ENCODE results near the gene MMP8.
"Not testable (repeated sequence)": the region's sequence is repeated elsewhere in the genome, so short reads cannot be mapped to it uniquely, and the experiment has no call there.

MMP8 gene, protein sequence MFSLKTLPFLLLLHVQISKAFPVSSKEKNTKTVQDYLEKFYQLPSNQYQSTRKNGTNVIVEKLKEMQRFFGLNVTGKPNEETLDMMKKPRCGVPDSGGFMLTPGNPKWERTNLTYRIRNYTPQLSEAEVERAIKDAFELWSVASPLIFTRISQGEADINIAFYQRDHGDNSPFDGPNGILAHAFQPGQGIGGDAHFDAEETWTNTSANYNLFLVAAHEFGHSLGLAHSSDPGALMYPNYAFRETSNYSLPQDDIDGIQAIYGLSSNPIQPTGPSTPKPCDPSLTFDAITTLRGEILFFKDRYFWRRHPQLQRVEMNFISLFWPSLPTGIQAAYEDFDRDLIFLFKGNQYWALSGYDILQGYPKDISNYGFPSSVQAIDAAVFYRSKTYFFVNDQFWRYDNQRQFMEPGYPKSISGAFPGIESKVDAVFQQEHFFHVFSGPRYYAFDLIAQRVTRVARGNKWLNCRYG

DNA sequence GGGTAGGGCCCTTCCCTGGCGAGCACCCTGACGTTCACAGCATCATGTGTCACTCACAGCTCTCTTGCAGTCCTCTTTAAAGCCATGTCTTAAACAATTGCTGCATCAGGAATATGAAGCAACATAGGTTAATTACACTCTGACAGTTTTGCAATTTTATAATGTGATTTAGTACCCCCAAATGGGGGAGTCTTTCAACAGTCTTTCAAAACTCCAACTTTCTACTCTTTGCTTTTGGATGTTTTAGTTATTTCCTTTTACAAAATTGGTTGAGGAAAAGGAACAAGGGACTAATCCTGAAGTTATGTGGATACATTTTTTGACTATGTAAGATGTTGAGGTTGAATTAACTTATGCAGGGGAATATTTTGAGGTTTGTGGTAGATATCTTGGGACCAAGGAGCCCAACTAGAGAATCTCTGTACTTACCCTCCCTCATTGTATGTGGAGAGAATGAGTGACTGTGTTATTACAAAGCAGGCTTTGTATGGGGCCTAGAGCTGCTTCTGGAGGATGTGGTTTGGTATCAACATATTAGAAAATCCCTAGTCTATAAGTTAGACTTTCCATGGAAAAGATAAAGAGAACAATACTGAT lies at the start of gene MMP8:
Gene MMP8 (minus strand): TSS at position 51 of the 597 bp plus-strand sequence. CDS start 99 bp downstream, outside the sequence.
- DNase-seq (ENCODE audit: low read depth) = peak; percentile 79

DNA sequence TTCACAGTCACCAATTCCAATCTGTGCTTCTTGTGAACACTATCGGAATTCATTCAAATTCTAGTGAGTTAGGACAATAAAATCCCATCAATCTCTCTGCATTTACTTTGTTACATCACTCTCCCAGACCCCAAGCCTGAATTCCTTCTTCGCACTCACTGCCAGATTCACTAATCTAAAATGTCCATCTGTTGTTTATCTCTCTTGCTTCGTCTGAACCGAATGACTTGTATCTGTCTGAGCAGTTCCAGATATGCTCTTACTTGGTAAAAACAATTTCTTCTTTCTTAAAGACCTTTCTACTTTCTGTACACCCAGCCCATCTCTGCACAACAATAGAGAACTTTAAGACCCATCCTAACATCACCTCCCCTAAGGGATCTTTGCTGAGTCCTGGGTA lies 48.6 kb upstream of the MMP8 start:
- peak; percentile 36 for DNase-seq (ENCODE audit: low read depth)

DNA sequence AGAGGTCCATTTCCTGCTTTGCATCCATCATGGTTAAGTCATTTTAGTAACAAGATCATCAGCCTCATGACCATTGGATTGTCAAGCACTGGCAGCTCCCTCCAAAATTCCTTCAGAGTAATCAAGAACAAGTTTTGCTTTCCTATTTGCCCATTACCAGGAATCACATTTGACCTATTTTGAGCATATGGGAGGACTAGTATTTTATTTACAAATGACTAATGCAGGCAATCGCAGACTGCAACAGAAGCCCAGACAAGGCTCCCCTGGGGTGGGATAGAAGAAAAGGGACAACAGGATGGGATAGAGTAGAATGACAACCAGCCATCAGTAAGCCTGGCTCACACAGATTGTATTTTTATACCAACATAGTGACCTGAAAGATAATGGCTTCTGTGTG lies 46.6 kb upstream of the MMP8 start:
- DNase-seq (ENCODE audit: low read depth) = no peak

DNA sequence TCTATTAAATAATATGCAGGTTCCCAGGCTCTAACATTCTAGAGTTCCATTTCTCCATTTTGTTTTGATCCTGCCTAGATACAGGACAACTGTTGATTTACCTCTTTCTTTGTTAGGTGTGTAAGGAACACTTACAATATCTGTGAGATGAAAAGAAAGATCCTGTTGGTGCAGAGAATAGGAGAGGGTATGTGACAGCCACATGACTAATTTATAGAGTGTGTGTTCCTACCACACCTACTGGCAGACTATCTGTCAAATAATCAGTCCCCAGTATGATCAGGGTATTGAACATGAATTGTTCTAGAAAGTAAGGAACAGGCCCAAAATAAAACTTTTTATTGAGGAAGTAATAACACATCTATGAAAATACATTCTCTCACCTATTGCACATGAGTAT lies 45.4 kb upstream of the MMP8 start:
- DNase-seq (ENCODE audit: low read depth) = no peak

DNA sequence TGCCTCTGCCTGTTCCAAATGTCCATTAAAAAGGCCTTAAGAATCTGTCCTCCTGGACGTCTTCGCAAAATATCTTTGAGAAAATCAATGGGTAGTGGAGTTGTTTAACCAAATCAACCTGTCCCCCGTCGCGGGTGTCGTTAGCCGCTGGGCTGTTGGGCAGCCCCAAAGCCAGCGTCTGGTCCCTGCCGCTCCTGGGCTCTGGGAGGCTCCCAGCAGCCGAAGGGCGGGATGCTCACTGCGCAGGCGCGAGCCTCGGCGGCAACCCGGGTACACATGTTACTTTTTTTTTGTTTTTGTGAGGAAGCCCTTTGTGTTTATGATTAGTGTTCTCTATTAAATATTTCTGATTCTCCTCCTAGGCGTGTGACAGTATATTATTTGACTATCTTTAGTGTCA lies 43.0 kb upstream of the MMP8 start:
- no peak for DNase-seq (ENCODE audit: low read depth)

DNA sequence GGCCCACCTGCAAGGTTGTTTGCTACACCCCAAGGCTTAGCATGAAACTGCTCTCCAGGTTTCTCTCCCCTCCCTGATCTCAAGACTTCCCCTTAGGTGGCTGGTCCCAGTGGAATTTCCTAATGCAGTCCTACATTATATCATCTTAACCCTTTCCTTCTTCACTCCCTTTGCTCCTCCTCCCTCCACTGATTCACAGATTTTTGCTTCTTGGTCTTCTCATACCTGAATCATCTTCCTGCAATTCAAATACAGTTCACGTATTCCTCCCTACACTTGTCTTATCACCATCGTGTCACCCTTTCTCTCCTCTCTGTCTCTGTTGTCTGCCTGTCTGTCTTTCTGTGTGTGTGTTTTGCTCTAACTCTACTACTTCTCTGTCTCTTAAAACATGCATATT lies 38.7 kb upstream of the MMP8 start:
- DNase-seq (ENCODE audit: low read depth) = peak; percentile 8

DNA sequence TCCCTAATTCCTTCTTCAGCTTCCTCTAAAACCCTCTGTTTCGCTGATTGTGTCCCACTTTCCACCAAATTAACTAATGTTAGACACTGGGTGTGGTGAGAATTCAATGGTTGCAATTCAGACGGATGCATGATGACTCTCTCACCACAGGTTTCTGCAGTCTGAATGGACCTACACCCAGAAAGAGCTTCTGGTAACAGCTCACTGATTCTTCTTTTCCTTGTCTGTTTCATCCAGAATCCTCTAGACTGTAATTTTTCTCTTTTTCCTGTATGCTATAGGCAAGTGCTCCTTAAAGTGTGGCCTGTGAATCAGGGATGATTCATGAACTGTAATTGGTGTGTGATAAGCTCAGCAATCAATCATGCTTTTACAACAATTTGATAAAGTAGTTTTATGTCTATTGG lies 37.6 kb upstream of the MMP8 start:
- peak; percentile 40 for DNase-seq (ENCODE audit: low read depth)

DNA sequence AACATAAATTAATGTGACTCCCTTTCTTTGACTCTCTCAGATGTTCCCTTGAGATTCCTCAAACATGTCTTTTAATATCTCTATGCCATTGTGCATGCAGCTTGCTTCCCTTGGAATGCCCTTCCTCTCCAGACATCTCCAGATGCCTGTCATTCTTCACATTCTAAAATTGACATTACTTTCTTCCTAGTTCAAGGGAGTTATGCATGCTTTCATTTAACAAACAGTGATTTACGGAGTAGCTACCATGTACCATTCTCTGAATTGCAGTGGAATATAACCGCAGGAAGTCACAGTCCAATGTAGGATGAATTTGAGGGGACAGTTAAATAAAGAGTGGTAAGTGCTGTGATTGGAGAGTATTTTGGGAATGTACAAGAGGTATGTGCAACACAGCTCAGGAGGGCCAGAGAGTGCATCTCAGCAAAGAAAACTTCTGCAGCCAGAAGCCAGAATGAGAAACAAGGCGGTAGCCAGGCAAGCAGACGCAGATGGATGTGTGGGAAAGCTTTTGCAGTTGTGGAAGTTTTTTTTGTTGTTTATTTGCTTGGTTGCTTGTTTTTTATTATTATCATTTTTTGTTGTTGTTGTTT lies 37.0 kb upstream of the MMP8 start:
- peak; percentile 43 for DNase-seq (ENCODE audit: low read depth)

DNA sequence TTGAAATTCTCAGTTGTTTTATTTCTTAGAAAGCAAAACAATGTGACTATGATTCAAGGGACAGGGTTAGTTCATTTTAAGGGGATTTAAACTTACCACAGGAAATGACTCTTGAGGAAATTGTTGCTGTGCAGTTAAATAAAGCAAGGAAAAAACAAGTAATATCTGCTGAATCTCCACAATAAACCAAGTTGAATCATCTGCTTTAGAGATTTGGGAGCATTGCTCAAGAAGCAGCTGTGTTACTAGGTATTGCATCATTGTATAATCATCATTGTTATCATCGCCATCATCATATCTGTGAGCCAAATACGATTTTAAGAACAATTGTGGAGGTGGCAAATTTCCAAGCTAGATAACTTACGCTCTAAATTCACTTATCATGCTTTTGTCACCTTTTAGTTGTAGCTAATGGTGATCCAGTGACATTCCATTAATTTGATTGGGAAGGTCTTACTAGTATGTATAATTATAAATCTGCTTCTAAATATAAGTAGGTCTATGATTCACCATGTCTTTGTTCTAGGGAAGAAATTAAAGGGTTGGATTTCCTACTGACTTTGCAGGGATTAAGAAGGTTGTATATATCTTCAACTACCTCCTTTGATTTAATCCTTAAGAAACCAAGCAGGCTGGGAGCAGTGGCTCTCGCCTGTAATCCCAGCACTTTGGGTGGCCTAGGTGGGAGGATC lies 35.7 kb upstream of the MMP8 start:
- peak; percentile 98 for DNase-seq (ENCODE audit: low read depth)

DNA sequence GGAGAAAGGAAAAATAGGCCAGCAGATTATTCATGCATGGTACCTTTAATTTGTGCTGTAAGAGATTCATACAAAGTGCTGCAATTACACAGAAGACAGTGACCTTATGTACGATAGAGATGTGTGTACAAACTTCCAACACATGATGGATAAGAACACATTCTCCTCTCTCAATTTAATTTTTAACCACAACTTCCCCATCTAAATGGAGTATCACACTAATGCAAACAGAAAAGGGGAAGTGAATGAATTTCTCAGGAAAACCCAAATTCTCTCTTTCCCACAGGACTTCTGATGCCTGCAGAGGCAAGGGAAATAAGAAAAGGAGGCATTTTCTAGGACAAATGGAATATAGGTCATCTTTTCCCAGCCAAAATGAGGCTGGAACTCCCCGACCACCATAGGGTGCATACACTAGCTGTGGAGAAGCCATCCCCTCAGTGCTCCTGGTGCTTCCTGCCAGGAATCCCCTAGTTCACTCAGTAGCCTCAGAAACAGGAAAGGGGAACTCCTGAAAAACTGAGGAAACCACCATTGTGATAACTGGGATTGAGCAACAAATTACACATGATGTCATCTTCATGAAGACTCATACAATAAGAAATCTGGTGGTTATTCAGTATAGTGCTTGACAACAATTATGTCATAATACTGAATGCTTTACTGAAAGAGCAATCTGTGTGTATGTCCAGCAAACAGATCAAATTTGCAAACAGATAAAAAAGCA lies 33.2 kb upstream of the MMP8 start:
- peak; percentile 94 for DNase-seq (ENCODE audit: low read depth)

DNA sequence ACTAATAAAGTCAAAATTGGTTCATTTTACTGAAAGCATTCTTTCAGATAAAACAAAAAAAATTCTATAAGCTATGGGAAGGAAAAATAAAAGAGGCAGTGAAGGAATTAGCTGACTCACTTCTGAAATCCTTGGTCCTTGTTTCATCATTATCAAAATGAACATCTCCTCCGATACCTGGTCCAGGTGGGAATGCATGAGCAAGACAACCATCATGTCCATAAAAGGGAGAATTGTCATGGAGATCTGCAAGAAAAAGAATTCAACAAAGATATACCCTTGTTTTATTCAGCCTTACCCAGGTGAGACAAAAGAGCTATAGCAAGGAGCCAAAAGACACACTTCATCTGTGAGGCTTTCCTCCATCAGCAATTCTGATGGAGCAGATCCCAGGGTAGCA lies 28.5 kb upstream of the MMP8 start:
- DNase-seq (ENCODE audit: low read depth) = no peak

DNA sequence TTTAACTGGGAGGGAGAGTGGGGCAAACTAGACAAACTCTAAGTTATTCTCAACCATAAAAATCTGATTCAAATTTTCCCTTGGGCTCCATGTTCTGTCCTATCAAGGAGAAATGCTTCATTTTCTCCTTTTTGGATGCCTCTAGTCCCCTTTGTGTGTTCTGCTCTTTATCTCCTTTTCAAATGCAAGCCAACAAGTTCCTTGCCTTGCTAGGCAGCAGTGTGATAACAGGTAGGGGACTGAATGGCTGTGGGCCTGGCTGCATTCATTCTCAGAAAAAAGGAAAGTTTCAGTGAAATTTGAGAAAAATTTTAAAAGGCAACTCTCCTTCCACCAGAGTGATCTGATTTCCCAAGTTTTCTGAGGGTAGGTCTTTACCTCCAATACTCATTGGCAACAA lies 26.9 kb upstream of the MMP8 start:
- no peak for DNase-seq (ENCODE audit: low read depth)

DNA sequence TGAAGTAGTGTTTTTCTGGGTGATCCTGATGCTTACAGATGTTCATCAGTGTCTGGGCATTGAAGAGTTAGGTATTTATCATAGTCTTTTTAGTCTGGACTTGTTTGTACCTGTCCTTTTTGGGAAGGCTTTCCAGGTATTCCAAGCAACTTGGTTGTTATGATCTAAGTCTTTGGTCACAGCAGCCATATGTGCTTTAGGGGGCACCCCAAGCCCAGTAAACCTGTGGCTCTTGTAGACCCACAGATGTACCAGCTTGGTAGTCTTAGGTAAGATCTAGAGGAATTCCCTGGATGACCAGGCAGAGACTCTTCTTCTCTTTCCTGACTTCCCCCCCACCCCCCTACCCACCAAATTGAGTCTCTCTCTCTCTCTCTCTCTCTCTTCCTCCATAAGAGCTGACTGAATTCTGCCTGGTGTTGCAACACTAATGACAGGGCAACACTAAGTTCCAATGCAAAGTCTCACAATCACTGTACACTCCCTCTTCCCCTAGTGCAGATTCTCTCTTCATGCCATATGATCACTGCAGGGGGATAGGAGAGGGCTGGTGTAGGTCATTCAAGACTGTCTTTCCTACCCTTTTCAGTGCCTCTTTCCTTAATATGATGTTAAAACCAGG lies 24.5 kb upstream of the MMP8 start:
- DNase-seq (ENCODE audit: low read depth) = peak; percentile 14

DNA sequence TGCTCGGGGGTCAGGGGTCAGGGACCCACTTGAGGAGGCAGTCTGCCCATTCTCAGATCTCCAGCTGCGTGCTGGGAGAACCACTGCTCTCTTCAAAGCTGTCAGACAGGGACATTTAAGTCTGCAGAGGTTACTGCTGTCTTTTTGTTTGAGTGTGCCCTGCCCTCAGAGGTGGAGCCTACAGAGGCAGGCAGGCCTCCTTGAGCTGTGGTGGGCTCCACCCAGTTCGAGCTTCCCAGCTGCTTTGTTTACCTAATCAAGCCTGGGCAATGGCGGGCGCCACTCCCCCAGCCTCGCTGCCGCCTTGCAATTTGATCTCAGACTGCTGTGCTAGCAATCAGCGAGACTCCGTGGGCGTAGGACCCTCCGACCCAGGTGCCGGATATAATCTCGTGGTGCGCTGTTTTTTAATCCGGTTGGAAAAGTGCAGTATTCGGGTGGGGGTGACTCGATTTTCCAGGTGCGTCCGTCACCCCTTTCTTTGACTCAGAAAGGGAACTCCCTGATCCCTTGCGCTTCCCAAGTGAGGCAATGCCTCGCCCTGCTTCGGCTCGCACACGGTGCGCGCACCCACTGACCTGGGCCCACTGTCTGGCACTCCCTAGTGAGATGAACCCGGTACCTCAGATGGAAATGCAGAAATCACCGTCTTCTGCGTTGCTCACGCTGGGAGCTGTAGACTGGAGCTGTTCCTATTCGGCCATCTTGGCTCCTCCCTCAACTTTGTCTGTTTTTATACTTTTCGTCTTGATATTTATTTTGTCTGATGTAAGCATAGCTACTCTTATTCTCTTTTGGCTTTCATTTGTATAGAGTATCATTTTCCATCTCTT lies 22.2 kb upstream of the MMP8 start:
- not testable (repeated sequence) for DNase-seq (ENCODE audit: low read depth)

DNA sequence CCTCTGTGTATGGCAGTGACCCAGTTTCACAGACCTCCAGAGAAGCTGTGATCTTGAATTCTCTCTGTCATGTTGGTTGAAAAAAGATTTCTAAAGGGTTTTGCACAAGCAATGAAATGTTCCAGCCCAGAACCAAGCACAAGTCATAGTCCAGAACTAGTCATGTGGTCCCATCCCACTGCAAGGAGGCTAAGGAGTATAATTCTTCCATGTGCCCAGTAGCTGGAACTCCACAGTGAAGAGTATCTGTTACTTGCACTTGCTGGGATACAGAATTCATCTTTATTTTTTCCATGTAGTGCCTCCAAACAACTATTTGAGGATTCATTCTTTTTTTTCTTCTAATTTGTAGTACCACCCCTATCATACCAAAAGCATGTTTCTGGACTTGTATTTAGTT lies 9.9 kb upstream of the MMP8 start:
- no peak for DNase-seq (ENCODE audit: low read depth)

DNA sequence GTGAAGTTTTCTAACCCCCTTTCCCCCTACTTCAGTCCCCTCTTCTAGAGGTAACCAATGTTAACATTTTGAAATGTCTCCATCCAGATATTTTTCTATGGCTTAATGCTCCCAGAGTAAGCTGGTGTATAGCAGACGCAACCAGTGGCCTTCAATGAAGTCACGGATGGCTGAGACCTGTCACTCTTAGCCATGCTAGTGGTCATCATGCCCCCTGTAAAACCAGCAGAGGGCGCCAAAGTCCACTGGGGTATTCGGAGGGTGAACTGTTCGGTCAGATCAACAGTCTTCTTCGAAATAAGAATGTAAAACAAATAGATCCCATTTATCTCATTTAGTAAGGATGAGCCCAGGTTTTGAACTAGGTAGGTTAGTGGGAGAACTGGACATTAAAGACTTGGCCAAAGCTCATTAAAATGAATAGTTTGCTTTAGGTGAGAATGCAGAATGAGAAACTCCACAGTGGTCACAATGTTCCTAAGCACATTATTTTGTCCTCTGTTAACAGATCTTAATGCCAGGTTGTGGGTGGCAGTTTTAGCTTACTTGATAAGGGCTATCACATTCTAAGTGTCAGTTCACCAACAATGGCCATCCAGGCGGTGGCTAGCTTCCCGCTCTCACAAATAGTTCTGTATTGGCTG lies 8.6 kb upstream of the MMP8 start:
- peak; percentile 42 for DNase-seq (ENCODE audit: low read depth)

DNA sequence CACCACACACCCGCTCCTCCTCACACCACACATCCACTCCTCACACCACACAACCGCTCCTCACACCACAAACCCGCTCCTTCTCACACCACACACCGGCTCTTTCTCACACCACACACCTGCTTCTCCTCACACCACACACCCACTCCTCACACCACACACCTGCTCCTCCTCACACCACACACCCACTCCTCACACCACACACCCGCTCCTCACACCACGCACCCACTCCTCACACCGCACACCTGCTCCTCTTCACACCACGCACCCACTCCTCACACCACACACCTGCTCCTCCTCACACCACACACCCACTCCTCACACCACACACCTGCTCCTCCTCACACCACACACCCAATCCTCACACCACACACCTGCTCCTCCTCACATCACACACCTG lies 6.2 kb upstream of the MMP8 start:
- DNase-seq (ENCODE audit: low read depth) = not testable (repeated sequence)

DNA sequence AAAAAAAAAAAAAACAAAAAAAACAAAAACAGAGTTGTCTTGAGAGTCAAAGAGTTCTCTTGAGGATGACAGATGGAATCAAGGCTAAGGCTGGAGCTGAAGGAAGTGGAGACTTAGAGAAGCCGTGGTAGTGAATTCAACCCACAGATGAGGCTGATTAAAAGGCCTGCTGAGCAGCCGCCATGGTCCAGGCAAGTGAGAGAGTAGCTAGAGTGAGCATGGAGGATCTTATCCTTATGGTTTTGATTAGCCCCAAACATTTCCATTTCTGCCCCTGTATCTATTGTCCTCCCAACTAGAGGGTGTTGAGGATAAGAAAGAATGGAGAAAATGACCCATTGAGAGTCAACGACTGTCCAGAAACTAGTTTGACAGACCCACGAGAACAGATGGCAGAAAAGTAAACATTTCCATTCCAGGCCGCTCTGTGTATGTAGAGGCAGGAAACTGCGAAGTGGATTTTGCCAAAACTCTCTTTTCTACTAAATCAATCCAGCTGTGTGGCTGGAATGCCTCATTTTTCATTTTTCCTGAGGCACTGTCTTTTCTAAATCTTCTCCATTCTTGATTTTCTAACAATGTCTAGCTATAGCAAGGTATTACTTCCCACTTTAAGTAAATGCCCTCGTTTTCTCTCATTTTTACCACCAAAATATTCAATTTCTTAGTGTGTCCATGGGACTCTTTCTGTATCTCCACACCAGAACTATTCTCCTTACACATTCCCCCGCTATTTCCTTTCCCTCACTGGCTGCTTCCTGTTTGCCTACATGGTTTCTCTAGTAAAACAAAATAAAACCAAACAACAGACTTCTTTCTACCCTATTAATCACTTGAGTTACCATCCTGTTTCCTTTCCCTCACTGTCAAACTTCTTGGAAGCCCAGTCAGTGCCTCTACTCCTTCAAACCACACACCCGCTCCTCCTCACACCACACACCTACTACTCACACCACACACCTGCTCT lies 5.4 kb upstream of the MMP8 start:
- DNase-seq (ENCODE audit: low read depth) = no peak

DNA sequence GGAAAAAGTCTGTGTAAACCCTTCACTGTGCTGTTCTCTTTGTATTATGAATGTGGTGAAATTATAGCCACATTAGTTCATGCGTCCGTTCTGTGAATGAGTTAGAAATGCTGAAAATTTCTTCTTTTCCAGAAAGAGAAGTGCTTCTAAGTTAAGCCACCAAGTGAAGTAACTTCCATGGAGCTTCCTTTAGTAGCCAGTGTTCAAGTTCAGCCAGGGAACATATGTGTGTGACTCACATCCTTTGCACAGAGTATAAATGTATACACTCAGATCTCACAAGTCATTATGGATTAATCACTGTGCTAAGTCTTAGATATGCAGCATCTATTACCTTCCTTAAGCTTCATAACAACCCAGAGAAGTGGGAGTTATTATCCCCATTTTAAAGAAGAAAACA lies 3.1 kb upstream of the MMP8 start:
- DNase-seq (ENCODE audit: low read depth) = peak; percentile 48

All from amniotic epithelial cell (primary cell).